Naive thymus-derived CD4-positive, alpha-beta T cell (primary cell): ENCODE data around the gene FAM13A. TPM values are rescaled to one million over a fixed set of nuclear protein-coding genes. Genes with fewer than 3 reads are reported as not detected.

Experiments
- ATAC-seq: fragments of 150-1000 bp; cut with Tn5 transposase; 2 replicates; pipeline ENCODE4 v1.10.0; 2021; ENCODE audit warnings: mild to moderate bottlenecking, moderate library complexity
- CTCF ChIA-PET: fragments of 350-600 bp; sonication (Branson Sonifier 250); formaldehyde crosslinking; loops from one replicate; lab custom pipeline; 2021; ENCODE audit warnings: antibody characterized with exemption; lab: Charles Lee
- POLR2A ChIA-PET: fragments of 350-600 bp; sonication (Branson Sonifier 250); formaldehyde crosslinking; loops from one replicate; lab custom pipeline; 2021; ENCODE audit warnings: antibody characterized with exemption, inconsistent platforms; lab: Charles Lee
- DNase-seq, 9 donors: peaks; one replicate each; pipeline versions ENCODE4 v3.0.0 to v3.0.0-alpha.2; 2020 to 2022; ENCODE audit warnings: mixed read lengths in 1 of 9
- H3K27ac ChIP-seq: one replicate; pipeline ENCODE4 v1.7.0; 2013; ENCODE audit warnings: mild to moderate bottlenecking, low read depth, low read length, moderate library complexity
- H3K27me3 ChIP-seq, 2 donors: one replicate each; pipeline ENCODE4 v1.7.0; 2013; ENCODE audit warnings: low read length in 2 of 2, mild to moderate bottlenecking in 2 of 2, moderate library complexity in 2 of 2; ENCODE audit not compliant: control insufficient read depth in 2 of 2, insufficient read depth in 2 of 2
- H3K36me3 ChIP-seq, 3 experiments: 1 replicate in 2 of 3; 2 replicates in 1 of 3; pipeline ENCODE4 v1.7.0; 2013; ENCODE audit warnings: low read length in 3 of 3, mild to moderate bottlenecking in 3 of 3, moderate library complexity in 1 of 3; ENCODE audit not compliant: insufficient read depth in 3 of 3, control insufficient read depth in 2 of 3
- H3K4me1 ChIP-seq, 2 donors: one replicate each; pipeline ENCODE4 v1.7.0; 2013; ENCODE audit warnings: low read length in 2 of 2, mild to moderate bottlenecking in 2 of 2, moderate library complexity in 1 of 2; ENCODE audit not compliant: control insufficient read depth in 2 of 2, insufficient read depth in 2 of 2
- H3K4me3 ChIP-seq: 2 replicates; pipeline ENCODE4 v1.7.0; 2013; ENCODE audit warnings: mild to moderate bottlenecking, low read length
- H3K9me3 ChIP-seq, 3 experiments: 1 replicate in 2 of 3; 2 replicates in 1 of 3; pipeline ENCODE4 v1.7.0; 2013; ENCODE audit warnings: low read length in 3 of 3; ENCODE audit not compliant: control insufficient read depth in 2 of 3
- H3K27ac Mint-ChIP-seq, 9 donors: one replicate each; pipeline ENCODE4 v1.8.0; 2020 to 2022; ENCODE audit warnings: mixed read lengths in 9 of 9, mild to moderate bottlenecking in 8 of 9, moderate library complexity in 5 of 9, inconsistent platforms in 2 of 9
- H3K27me3 Mint-ChIP-seq, 5 donors: one replicate each; pipeline ENCODE4 v1.8.0; 2021 to 2022; ENCODE audit warnings: mixed read lengths in 5 of 5, mild to moderate bottlenecking in 1 of 5
- H3K36me3 Mint-ChIP-seq, 5 donors: one replicate each; pipeline ENCODE4 v1.8.0; 2020 to 2022; ENCODE audit warnings: mixed read lengths in 5 of 5, mild to moderate bottlenecking in 3 of 5, inconsistent platforms in 1 of 5
- H3K4me1 Mint-ChIP-seq, 7 donors: one replicate each; pipeline ENCODE4 v1.8.0; 2020 to 2022; ENCODE audit warnings: mixed read lengths in 7 of 7, mild to moderate bottlenecking in 3 of 7, inconsistent platforms in 1 of 7
- H3K4me3 Mint-ChIP-seq, 10 donors: one replicate each; pipeline ENCODE4 v1.8.0; 2020 to 2022; ENCODE audit warnings: mild to moderate bottlenecking in 10 of 10, mixed read lengths in 10 of 10, moderate library complexity in 6 of 10, inconsistent platforms in 2 of 10
- H3K9me3 Mint-ChIP-seq, 11 donors: one replicate each; pipeline ENCODE4 v1.8.0; 2020 to 2022; ENCODE audit warnings: mixed read lengths in 11 of 11, mild to moderate bottlenecking in 4 of 11, inconsistent platforms in 1 of 11, moderate library complexity in 1 of 11
- intact Hi-C, 2 donors: fragments of 100-400 bp; cut with micrococcal nuclease; formaldehyde crosslinking; loops; one replicate each; pipeline ENCODE4 v1.15.1; 2023
- polyA plus RNA-seq, 2 donors: library from polyadenylated mRNA; unstranded; fragments of 300-500 nt; fragmentation: Illumina TruSeq; gene quantifications; one replicate each; pipeline ENCODE4 v1.2.3, GENCODE V29; 2021
- total RNA-seq, 6 experiments: library from RNA in 5 of 6; stranded (reverse) in 5 of 6; gene quantifications; 1 replicate in 5 of 6; 2 replicates in 1 of 6; pipeline ENCODE4 v1.2.3 and lab custom pipeline; 2021 to 2026

FAM13A gene
- total and polyA plus RNA-seq, 7 experiments from 2014 or later: 4.5 to 60.4 (median 10.2) TPM

DNA sequence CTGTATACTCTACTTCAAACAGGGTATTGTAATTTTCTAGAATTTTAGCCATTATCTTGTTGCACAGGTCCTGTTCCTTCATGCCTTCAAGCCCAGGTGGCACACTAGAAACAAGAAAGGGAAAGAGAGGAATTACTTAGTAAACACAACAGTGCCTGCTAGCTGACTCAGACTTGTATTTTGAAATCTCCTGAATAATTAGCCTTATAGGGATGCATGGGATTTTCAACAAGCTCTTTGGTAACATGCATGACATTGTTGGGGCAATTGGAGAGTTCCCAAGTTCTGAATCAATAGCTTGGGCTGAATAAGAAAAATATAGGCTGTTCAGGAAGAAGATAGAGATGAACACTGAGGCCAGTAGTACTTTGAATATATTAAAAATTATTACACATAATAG, 118.8 kb downstream of the FAM13A start:
- no peak overlapping the region for H3K4me3 Mint-ChIP-seq
- H3K27me3 ChIP-seq: no peaks in the 10 kb centered on the region
- ATAC-seq: no peak
- CTCF ChIA-PET: interaction anchor here (0.5 to 0.7 kb wide), 2 partner anchors 71 to 114 kb away, joined by 3 read pairs; no protein-coding TSS in a partner anchor
- no peaks in the 10 kb centered on the region for H3K27me3 Mint-ChIP-seq
- no peak overlapping the region for H3K27ac ChIP-seq
- peaks cover 0 to 8% (median 0%) of the 10 kb centered on the region in 11 donors for H3K9me3 Mint-ChIP-seq
- H3K27ac Mint-ChIP-seq: peak overlapping the region in 2 of 9 donors; percentile 15 to 30
- H3K4me3 ChIP-seq: no peak overlapping the region
- peaks cover 0 to 20% (median 0%) of the 10 kb centered on the region in 5 donors for H3K36me3 Mint-ChIP-seq
- intact Hi-C loops: no loop called here
- H3K4me1 ChIP-seq: peaks cover 0 to 33% of the 10 kb centered on the region in 2 donors
- H3K4me1 Mint-ChIP-seq: peaks cover 20 to 69% (median 54%) of the 10 kb centered on the region in 7 donors
- POLR2A ChIA-PET: no interaction called here
- DNase-seq: no peak
- no peaks in the 10 kb centered on the region for H3K36me3 ChIP-seq
- H3K9me3 ChIP-seq: no peaks in the 10 kb centered on the region

- Histone ChIP-seq H3K27me3 (no peaks in the 10 kb centered on the region), H3K4me3 (no peak overlapping the region), H3K36me3 (no peaks in the 10 kb centered on the region), H3K9me3 (no peaks in the 10 kb centered on the region), H3K27ac (no peak overlapping the region), H3K4me1 (peaks cover 0 to 36% of the 10 kb centered on the region in 2 donors)
- intact Hi-C loops: no loop called here
- H3K4me1 Mint-ChIP-seq: peaks cover 20 to 70% (median 54%) of the 10 kb centered on the region in 7 donors
- ATAC-seq: no peak
- ChIA-PET POLR2A (interaction anchor here (0.7 kb wide), 1 partner anchor 26 kb away, joined by 3 read pairs; no protein-coding TSS in a partner anchor), CTCF (no interaction called here)
- H3K27me3 Mint-ChIP-seq: no peaks in the 10 kb centered on the region
- no peak overlapping the region for H3K4me3 Mint-ChIP-seq
- peaks cover 0 to 8% (median 0%) of the 10 kb centered on the region in 11 donors for H3K9me3 Mint-ChIP-seq
- H3K36me3 Mint-ChIP-seq: peaks cover 0 to 16% (median 0%) of the 10 kb centered on the region in 5 donors
- no peak for DNase-seq
- no peak overlapping the region for H3K27ac Mint-ChIP-seq
Measured at GRCh38 chr4:88937081-88937480, 119.9 kb downstream of the FAM13A start.

GRCh38 chr4:88933414-88934160, 123.4 kb downstream of the FAM13A start:
- H3K9me3 Mint-ChIP-seq: peaks cover 0 to 18% (median 7%) of the 10 kb centered on the region in 11 donors
- intact Hi-C loops: loop anchor here in 1 of 2 donors (1.0 to 2.0 kb wide), 2 partner anchors 8 to 177 kb away; partner anchors contain the start of gene TIGD2
- H3K27ac ChIP-seq: no peak overlapping the region
- H3K27ac Mint-ChIP-seq: peak overlapping the region in 6 of 9 donors; percentile 1 to 76 (median 14)
- no peak for ATAC-seq
- peak in 2 of 9 donors; percentile 14 to 25 for DNase-seq
- ChIA-PET POLR2A (no interaction called here), CTCF (interaction anchor here (0.8 to 1.0 kb wide), 2 partner anchors 9 to 26 kb away, joined by 3 read pairs; no protein-coding TSS in a partner anchor)
- H3K4me3 ChIP-seq: no peak overlapping the region
- peaks cover 0 to 16% of the 10 kb centered on the region in 2 donors for H3K4me1 ChIP-seq
- no peaks in the 10 kb centered on the region for H3K36me3 ChIP-seq
- H3K36me3 Mint-ChIP-seq: peaks cover 4 to 15% (median 4%) of the 10 kb centered on the region in 5 donors
- peaks cover 5 to 68% (median 32%) of the 10 kb centered on the region in 7 donors for H3K4me1 Mint-ChIP-seq
- H3K27me3 Mint-ChIP-seq: no peaks in the 10 kb centered on the region
- no peaks in the 10 kb centered on the region for H3K27me3 ChIP-seq
- no peaks in the 10 kb centered on the region for H3K9me3 ChIP-seq
- H3K4me3 Mint-ChIP-seq: peak overlapping the region in 7 of 10 donors; percentile 1 to 40 (median 16)

- no peaks in the 10 kb centered on the region for H3K9me3 ChIP-seq
- DNase-seq (no peak), ATAC-seq (no peak)
- no peaks in the 10 kb centered on the region for H3K27me3 Mint-ChIP-seq
- no peaks in the 10 kb centered on the region for H3K27me3 ChIP-seq
- peaks cover 0 to 29% (median 14%) of the 10 kb centered on the region in 11 donors for H3K9me3 Mint-ChIP-seq
- peak overlapping the region in 4 of 9 donors; percentile 33 to 90 (median 38) for H3K27ac Mint-ChIP-seq
- peaks cover 4 to 24% (median 10%) of the 10 kb centered on the region in 5 donors for H3K36me3 Mint-ChIP-seq
- ChIA-PET POLR2A (no interaction called here), CTCF (no interaction called here)
- H3K27ac ChIP-seq: no peak overlapping the region
- intact Hi-C loops: no loop called here
- no peaks in the 10 kb centered on the region for H3K36me3 ChIP-seq
- peaks cover 16 to 80% (median 56%) of the 10 kb centered on the region in 7 donors for H3K4me1 Mint-ChIP-seq
- peak overlapping the region in 5 of 10 donors; percentile 16 to 79 (median 34) for H3K4me3 Mint-ChIP-seq
- H3K4me3 ChIP-seq: no peak overlapping the region
- H3K4me1 ChIP-seq: peaks cover 0 to 15% of the 10 kb centered on the region in 2 donors
Measured at GRCh38 chr4:88928852-88929251, 128.1 kb downstream of the FAM13A start.

- intact Hi-C loops: no loop called here
- POLR2A ChIA-PET: interaction anchor here (1.0 kb wide), 1 partner anchor 13 kb away, joined by 3 read pairs; no protein-coding TSS in a partner anchor
- peaks cover 4 to 21% (median 10%) of the 10 kb centered on the region in 5 donors for H3K36me3 Mint-ChIP-seq
- peak overlapping the region in 8 of 10 donors; percentile 34 to 69 (median 56) for H3K4me3 Mint-ChIP-seq
- Histone ChIP-seq H3K4me1 (peaks cover 0 to 5% of the 10 kb centered on the region in 2 donors), H3K27me3 (no peaks in the 10 kb centered on the region), H3K36me3 (no peaks in the 10 kb centered on the region), H3K9me3 (no peaks in the 10 kb centered on the region), H3K4me3 (no peak overlapping the region), H3K27ac (no peak overlapping the region)
- DNase-seq (no peak), ATAC-seq (no peak)
- H3K9me3 Mint-ChIP-seq: peaks cover 0 to 29% (median 10%) of the 10 kb centered on the region in 11 donors
- no peaks in the 10 kb centered on the region for H3K27me3 Mint-ChIP-seq
- peaks cover 12 to 68% (median 45%) of the 10 kb centered on the region in 7 donors for H3K4me1 Mint-ChIP-seq
- peak overlapping the region in 8 of 9 donors; percentile 29 to 90 (median 70) for H3K27ac Mint-ChIP-seq
- CTCF ChIA-PET: no interaction called here
Measured at GRCh38 chr4:88927420-88927819, 129.6 kb downstream of the FAM13A start.

- Mint-ChIP-seq H3K9me3 (peaks cover 0 to 8% (median 4%) of the 10 kb centered on the region in 11 donors), H3K4me3 (no peak overlapping the region), H3K36me3 (peaks cover 0 to 8% (median 0%) of the 10 kb centered on the region in 5 donors), H3K4me1 (no peaks in the 10 kb centered on the region), H3K27me3 (peaks cover 0 to 3% (median 0%) of the 10 kb centered on the region in 5 donors), H3K27ac (no peak overlapping the region)
- ATAC-seq (no peak), DNase-seq (no peak)
- no peak overlapping the region for H3K4me3 ChIP-seq
- H3K9me3 ChIP-seq: no peaks in the 10 kb centered on the region
- H3K27me3 ChIP-seq: no peaks in the 10 kb centered on the region
- CTCF ChIA-PET: no interaction called here
- intact Hi-C loops: no loop called here
- POLR2A ChIA-PET: no interaction called here
- H3K36me3 ChIP-seq: no peaks in the 10 kb centered on the region
- no peak overlapping the region for H3K27ac ChIP-seq
- no peaks in the 10 kb centered on the region for H3K4me1 ChIP-seq
Measured at GRCh38 chr4:88919056-88919455, 137.9 kb downstream of the FAM13A start.
